ENCODE results near the gene CCM2L. TPM values are rescaled to one million over a fixed set of nuclear protein-coding genes. Genes with fewer than 3 reads are reported as not detected.

CCM2L gene
- total RNA-seq, 1 donor, result not detected

GRCh38 chr20:32045999-32046398 is 35.8 kb downstream of the CCM2L start:
- TF ChIP-seq CTCF (IDR thresholded peaks at IDR 0.05; ENCODE audit: insufficient read depth, low read length), result no peak
- no peak for DNase-seq (ENCODE audit: low read depth)
- no peak overlapping the region for H3K4me3 ChIP-seq (ENCODE audit: low read depth, low read length)

GRCh38 chr20:32050324-32050841 is 40.1 kb downstream of the CCM2L start:
- no peak for TF ChIP-seq CTCF (IDR thresholded peaks at IDR 0.05; ENCODE audit: insufficient read depth, low read length)
- DNase-seq (ENCODE audit: low read depth), result no peak
- H3K4me3 ChIP-seq (ENCODE audit: low read depth, low read length), result no peak overlapping the region

- H3K4me3 ChIP-seq (ENCODE audit: low read depth, low read length), result no peak overlapping the region
- DNase-seq (ENCODE audit: low read depth), result no peak
- TF ChIP-seq CTCF (IDR thresholded peaks at IDR 0.05; ENCODE audit: insufficient read depth, low read length), result no peak
Observed at GRCh38 chr20:32050851-32051556, 40.8 kb downstream of the CCM2L start.

GRCh38 chr20:32051720-32052089 is 41.5 kb downstream of the CCM2L start:
- no peak for TF ChIP-seq CTCF (IDR thresholded peaks at IDR 0.05; ENCODE audit: insufficient read depth, low read length)
- DNase-seq (ENCODE audit: low read depth), result no peak
- H3K4me3 ChIP-seq (ENCODE audit: low read depth, low read length), result no peak overlapping the region

GRCh38 chr20:32052090-32052777 is 42.0 kb downstream of the CCM2L start, which contains the start of gene HCK:
HCK (plus strand) TSS chr20:32052242.
- DNase-seq (ENCODE audit: low read depth), result no peak
- TF ChIP-seq CTCF (IDR thresholded peaks at IDR 0.05; ENCODE audit: insufficient read depth, low read length), result no peak

GRCh38 chr20:32052778-32053362 is 42.6 kb downstream of the CCM2L start:
- no peak for DNase-seq (ENCODE audit: low read depth)
- no peak for TF ChIP-seq CTCF (IDR thresholded peaks at IDR 0.05; ENCODE audit: insufficient read depth, low read length)

More at GRCh38 chr20:32052090-32052777, 42.0 kb downstream of the CCM2L start, which contains the start of gene HCK:
- no peak within 1 kb of the TSS for H3K4me3 ChIP-seq (ENCODE audit: low read depth, low read length)

More at GRCh38 chr20:32052778-32053362, 42.6 kb downstream of the CCM2L start:
- no peak overlapping the region for H3K4me3 ChIP-seq (ENCODE audit: low read depth, low read length)
